DND-41 (cell line): Measurements from ENCODE around the gene TNIK.

Experiments
- CTCF ChIP-seq: IDR thresholded peaks from 2 replicates; pipeline ENCODE4 v1.5.1; 2012; ENCODE audit warnings: borderline replicate concordance, low read length, moderate library complexity, mild to moderate bottlenecking; ENCODE audit not compliant: poor library complexity, severe bottlenecking; ENCODE audit errors: extremely low read depth
- EZH2 ChIP-seq: IDR thresholded peaks from 3 replicates; pipeline ENCODE4 v1.6.1; 2012; ENCODE audit warnings: borderline replicate concordance, low read depth, mild to moderate bottlenecking, moderate library complexity, low read length, inconsistent platforms; ENCODE audit not compliant: severe bottlenecking

- TF ChIP-seq EZH2 (no peak), CTCF (no peak)
Measured at GRCh38 chr3:171168551-171168950, 291.7 kb downstream of the TNIK start.
